ENCODE results near the gene QSER1. TPM values are rescaled to one million over a fixed set of nuclear protein-coding genes. Genes with fewer than 3 reads are reported as not detected.

Gene QSER1
- total and polyA plus RNA-seq, 10 of the 15 experiments (the other 5 are each of a cell fraction or from before 2014, with no cell fraction given): 2.1 to 15.0 (median 9.4) TPM

DNA sequence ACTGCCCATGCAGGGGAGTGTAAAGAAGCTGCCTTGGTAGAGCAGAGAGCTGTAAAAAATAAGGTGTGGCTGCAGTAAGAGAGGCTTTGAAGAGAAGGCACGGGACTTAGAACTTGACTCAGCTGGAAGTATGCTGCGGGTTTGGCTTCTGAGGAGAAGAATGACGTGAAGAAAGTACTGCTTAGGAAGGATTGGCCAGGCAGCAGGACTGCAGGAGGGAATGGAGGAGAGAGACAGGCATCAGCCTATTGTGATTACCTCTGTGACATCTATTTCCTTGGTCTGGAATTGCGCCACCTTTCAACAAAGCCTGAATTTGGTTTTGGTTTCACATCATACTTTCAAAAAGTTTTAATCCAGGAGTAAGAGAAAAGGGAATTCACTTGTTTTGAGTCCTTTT, 40.4 kb upstream of the QSER1 start:
- no peak for FAIRE-seq
- RAD21 ChIA-PET (ENCODE audit: unreplicated experiment): no interaction called here
- no peak overlapping the region for H3K9ac ChIP-seq (ENCODE audit: control insufficient read depth, insufficient read depth, low read length)
- no peaks in the 10 kb centered on the region for H3K9me3 ChIP-seq (replicated peaks; ENCODE audit: control insufficient read depth, insufficient read depth, low read length)
- SMC1A ChIA-PET (ENCODE audit: uncharacterized antibody, unreplicated experiment): no interaction called here
- CTCF ChIA-PET: no interaction called here
- no peak overlapping the region for H3K4me3 ChIP-seq
- TF ChIP-seq BHLHE40 (IDR thresholded peaks at IDR 0.05; ENCODE audit: borderline replicate concordance in 1 of 2, low read depth in 2 of 2, low read length in 1 of 2) (no peak), POLR2AphosphoS2 (IDR thresholded peaks at IDR 0.05; ENCODE audit: low read depth, low read length) (no peak), HDGF (IDR thresholded peaks at IDR 0.05) (no peak), FOXM1 (IDR thresholded peaks at IDR 0.05; ENCODE audit: low read depth, low read length) (no peak), SUPT20H (IDR thresholded peaks at IDR 0.05; ENCODE audit: borderline replicate concordance, control insufficient read depth, low read depth, low read length) (no peak), RAD21 (IDR thresholded peaks at IDR 0.05; ENCODE audit: insufficient read depth, low read depth, low read length) (no peak)
- TF ChIP-seq, protein P1, sequence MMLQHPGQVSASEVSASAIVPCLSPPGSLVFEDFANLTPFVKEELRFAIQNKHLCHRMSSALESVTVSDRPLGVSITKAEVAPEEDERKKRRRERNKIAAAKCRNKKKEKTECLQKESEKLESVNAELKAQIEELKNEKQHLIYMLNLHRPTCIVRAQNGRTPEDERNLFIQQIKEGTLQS (IDR thresholded peaks at IDR 0.05; ENCODE audit: borderline replicate concordance, extremely low read depth, low read depth, low read length): no peak
- TF ChIP-seq, protein P2, sequence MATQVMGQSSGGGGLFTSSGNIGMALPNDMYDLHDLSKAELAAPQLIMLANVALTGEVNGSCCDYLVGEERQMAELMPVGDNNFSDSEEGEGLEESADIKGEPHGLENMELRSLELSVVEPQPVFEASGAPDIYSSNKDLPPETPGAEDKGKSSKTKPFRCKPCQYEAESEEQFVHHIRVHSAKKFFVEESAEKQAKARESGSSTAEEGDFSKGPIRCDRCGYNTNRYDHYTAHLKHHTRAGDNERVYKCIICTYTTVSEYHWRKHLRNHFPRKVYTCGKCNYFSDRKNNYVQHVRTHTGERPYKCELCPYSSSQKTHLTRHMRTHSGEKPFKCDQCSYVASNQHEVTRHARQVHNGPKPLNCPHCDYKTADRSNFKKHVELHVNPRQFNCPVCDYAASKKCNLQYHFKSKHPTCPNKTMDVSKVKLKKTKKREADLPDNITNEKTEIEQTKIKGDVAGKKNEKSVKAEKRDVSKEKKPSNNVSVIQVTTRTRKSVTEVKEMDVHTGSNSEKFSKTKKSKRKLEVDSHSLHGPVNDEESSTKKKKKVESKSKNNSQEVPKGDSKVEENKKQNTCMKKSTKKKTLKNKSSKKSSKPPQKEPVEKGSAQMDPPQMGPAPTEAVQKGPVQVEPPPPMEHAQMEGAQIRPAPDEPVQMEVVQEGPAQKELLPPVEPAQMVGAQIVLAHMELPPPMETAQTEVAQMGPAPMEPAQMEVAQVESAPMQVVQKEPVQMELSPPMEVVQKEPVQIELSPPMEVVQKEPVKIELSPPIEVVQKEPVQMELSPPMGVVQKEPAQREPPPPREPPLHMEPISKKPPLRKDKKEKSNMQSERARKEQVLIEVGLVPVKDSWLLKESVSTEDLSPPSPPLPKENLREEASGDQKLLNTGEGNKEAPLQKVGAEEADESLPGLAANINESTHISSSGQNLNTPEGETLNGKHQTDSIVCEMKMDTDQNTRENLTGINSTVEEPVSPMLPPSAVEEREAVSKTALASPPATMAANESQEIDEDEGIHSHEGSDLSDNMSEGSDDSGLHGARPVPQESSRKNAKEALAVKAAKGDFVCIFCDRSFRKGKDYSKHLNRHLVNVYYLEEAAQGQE (IDR thresholded peaks at IDR 0.05; ENCODE audit: low read depth, low read length): no peak
- TF ChIP-seq, protein P3, sequence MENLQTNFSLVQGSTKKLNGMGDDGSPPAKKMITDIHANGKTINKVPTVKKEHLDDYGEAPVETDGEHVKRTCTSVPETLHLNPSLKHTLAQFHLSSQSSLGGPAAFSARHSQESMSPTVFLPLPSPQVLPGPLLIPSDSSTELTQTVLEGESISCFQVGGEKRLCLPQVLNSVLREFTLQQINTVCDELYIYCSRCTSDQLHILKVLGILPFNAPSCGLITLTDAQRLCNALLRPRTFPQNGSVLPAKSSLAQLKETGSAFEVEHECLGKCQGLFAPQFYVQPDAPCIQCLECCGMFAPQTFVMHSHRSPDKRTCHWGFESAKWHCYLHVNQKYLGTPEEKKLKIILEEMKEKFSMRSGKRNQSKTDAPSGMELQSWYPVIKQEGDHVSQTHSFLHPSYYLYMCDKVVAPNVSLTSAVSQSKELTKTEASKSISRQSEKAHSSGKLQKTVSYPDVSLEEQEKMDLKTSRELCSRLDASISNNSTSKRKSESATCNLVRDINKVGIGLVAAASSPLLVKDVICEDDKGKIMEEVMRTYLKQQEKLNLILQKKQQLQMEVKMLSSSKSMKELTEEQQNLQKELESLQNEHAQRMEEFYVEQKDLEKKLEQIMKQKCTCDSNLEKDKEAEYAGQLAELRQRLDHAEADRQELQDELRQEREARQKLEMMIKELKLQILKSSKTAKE (IDR thresholded peaks at IDR 0.05; ENCODE audit: low read depth, poor library complexity, severe bottlenecking): no peak
- no TSS peak for BruUV-seq (replicated peaks)
- H4K20me1 ChIP-seq (ENCODE audit: control insufficient read depth, insufficient read depth): no peaks in the 10 kb centered on the region
- intact Hi-C loops (cut with micrococcal nuclease; ENCODE audit: unreplicated experiment) (no loop called here), in situ Hi-C loops (cut with MboI) (no loop called here)
- no peaks in the 10 kb centered on the region for H3K36me3 ChIP-seq (ENCODE audit: control insufficient read depth in 2 of 2, insufficient read depth in 2 of 2, low read length in 1 of 2)
- H3K79me2 ChIP-seq (ENCODE audit: control insufficient read depth, insufficient read depth, low read length): no peaks in the 10 kb centered on the region
- POLR2A ChIA-PET: no interaction called here
- 95% methylated on average over 4 of the region's 4 CpGs for WGBS (ENCODE audit: insufficient coverage, insufficient replicate concordance, low lambda C conversion rate, missing lambda C conversion rate)
- no peak overlapping the region; the same call in 1 of the 2 replicates for H2AFZ ChIP-seq (ENCODE audit: control insufficient read depth, low read depth, low read length)
- H3K27me3 ChIP-seq (replicated peaks in 1 of 2; ENCODE audit: control insufficient read depth in 2 of 2, insufficient read depth in 2 of 2, low read length in 1 of 2): no peaks in the 10 kb centered on the region
- no peak for ATAC-seq
- no peak overlapping the region for H3K4me2 ChIP-seq (ENCODE audit: control insufficient read depth, insufficient read depth)
- H3K27ac ChIP-seq (ENCODE audit: control insufficient read depth, insufficient read depth): no peak overlapping the region
- DNase-seq (ENCODE audit: low read depth, low spot score): no peak
- no peaks in the 10 kb centered on the region for H3K4me1 ChIP-seq (ENCODE audit: control insufficient read depth, insufficient read depth, low read length)

All from GM12878 (cell line).